Panc1 (cell line): ENCODE data around the gene KRTAP9-1.

ENCODE experiments used
- POLR2AphosphoS5 ChIP-seq: IDR thresholded peaks from 2 replicates; pipeline ENCODE4 v1.6.1; 2012; ENCODE audit warnings: mild to moderate bottlenecking, low read depth, low read length, moderate library complexity
- SIN3A ChIP-seq: IDR thresholded peaks from 2 replicates; pipeline ENCODE4 v1.6.1; 2012; ENCODE audit warnings: low read depth, mild to moderate bottlenecking, low read length, moderate library complexity, borderline replicate concordance; ENCODE audit not compliant: insufficient read depth
- TCF7L2 ChIP-seq: IDR thresholded peaks from 2 replicates; pipeline ENCODE4 v1.6.1; 2011; ENCODE audit warnings: mild to moderate bottlenecking, low read depth, low read length, inconsistent platforms
- TF ChIP-seq, protein P1 (sequence below): fragments of 450-650 bp; IDR thresholded peaks from 2 replicates; pipeline ENCODE4 v1.5.1; 2017; ENCODE audit warnings: mild to moderate bottlenecking
- TF ChIP-seq, protein P2 (sequence below), 2 experiments: IDR thresholded peaks; 2 replicates each; pipeline ENCODE4 v1.6.1; 2011 to 2012; ENCODE audit warnings: low read depth in 2 of 2, control low read depth in 1 of 2, low read length in 1 of 2, mild to moderate bottlenecking in 1 of 2, moderate library complexity in 1 of 2; ENCODE audit not compliant: insufficient read depth in 1 of 2

- TF ChIP-seq, protein P1, sequence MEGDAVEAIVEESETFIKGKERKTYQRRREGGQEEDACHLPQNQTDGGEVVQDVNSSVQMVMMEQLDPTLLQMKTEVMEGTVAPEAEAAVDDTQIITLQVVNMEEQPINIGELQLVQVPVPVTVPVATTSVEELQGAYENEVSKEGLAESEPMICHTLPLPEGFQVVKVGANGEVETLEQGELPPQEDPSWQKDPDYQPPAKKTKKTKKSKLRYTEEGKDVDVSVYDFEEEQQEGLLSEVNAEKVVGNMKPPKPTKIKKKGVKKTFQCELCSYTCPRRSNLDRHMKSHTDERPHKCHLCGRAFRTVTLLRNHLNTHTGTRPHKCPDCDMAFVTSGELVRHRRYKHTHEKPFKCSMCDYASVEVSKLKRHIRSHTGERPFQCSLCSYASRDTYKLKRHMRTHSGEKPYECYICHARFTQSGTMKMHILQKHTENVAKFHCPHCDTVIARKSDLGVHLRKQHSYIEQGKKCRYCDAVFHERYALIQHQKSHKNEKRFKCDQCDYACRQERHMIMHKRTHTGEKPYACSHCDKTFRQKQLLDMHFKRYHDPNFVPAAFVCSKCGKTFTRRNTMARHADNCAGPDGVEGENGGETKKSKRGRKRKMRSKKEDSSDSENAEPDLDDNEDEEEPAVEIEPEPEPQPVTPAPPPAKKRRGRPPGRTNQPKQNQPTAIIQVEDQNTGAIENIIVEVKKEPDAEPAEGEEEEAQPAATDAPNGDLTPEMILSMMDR, result no peak
- TF ChIP-seq, protein P2, sequence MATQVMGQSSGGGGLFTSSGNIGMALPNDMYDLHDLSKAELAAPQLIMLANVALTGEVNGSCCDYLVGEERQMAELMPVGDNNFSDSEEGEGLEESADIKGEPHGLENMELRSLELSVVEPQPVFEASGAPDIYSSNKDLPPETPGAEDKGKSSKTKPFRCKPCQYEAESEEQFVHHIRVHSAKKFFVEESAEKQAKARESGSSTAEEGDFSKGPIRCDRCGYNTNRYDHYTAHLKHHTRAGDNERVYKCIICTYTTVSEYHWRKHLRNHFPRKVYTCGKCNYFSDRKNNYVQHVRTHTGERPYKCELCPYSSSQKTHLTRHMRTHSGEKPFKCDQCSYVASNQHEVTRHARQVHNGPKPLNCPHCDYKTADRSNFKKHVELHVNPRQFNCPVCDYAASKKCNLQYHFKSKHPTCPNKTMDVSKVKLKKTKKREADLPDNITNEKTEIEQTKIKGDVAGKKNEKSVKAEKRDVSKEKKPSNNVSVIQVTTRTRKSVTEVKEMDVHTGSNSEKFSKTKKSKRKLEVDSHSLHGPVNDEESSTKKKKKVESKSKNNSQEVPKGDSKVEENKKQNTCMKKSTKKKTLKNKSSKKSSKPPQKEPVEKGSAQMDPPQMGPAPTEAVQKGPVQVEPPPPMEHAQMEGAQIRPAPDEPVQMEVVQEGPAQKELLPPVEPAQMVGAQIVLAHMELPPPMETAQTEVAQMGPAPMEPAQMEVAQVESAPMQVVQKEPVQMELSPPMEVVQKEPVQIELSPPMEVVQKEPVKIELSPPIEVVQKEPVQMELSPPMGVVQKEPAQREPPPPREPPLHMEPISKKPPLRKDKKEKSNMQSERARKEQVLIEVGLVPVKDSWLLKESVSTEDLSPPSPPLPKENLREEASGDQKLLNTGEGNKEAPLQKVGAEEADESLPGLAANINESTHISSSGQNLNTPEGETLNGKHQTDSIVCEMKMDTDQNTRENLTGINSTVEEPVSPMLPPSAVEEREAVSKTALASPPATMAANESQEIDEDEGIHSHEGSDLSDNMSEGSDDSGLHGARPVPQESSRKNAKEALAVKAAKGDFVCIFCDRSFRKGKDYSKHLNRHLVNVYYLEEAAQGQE (IDR thresholded peaks at IDR 0.05; ENCODE audit: insufficient read depth in 1 of 2, low read depth in 2 of 2, low read length in 1 of 2), result no peak
- no peak for TF ChIP-seq SIN3A
- TF ChIP-seq POLR2AphosphoS5, result no peak
- no peak for TF ChIP-seq TCF7L2
These were observed 641 bp downstream of the KRTAP9-1 start for GRCh38 chr17:41190328-41190727.
